Measurements from ENCODE around the gene CMTM5.

The CMTM5 gene

DNA sequence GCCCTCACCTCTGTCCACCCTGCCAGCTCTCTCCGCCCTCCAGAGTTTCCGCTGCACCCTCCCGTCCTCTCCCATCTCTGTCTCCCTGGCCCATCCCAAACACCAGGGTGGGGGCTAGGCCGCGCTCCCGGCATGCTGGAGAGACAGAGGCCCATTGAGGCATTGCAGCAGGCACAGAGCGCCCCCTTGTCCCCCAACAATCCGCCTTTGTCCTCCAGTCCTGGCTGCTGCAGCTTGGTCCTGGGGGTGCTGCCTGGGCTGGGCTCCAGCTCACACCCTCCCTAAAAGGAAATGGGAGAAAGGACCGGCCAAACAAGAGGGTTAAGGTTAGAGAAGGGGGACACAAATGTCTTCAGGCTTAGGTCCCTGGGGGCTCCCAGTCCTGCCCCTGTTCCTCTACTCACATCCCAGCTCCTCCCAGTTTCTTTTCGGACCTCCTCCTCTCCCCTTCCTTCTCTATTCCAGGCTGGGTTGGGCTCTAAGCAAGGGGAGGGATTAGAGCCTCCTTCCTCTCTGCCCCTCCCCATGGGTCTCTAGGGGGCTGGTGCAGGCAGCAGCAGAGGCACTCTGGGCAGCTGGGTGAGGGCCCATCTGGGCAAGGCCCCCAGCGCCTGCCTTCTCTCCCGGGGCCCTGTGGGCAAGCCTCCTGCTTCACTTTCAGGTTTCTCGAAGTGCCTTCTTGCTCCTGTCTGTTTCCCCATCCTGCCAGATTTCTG, at the start of gene CMTM5:
CMTM5 (plus strand) TSS at position 565 of the 716 bp plus-strand sequence. CDS start 206 bp downstream, outside the sequence.
- no peak for DNase-seq (ENCODE audit: low spot score)
- no peak for TF ChIP-seq CTCF (IDR thresholded peaks at IDR 0.05; ENCODE audit: borderline replicate concordance, control extremely low read depth, extremely low read depth, insufficient read depth, missing control alignments)
- in situ Hi-C loops (cut with MboI; ENCODE audit: low sequenced_read_pairs, unreplicated experiment), result no loop called here

- in situ Hi-C loops (cut with MboI; ENCODE audit: low sequenced_read_pairs, unreplicated experiment), result no loop called here
- peak; percentile 87 for DNase-seq (ENCODE audit: low spot score)
Observed at GRCh38 chr14:23327947-23328744, 48.7 kb upstream of the CMTM5 start.

GRCh38 chr14:23335623-23336022, 41.2 kb upstream of the CMTM5 start:
- no peak for DNase-seq (ENCODE audit: low spot score)
- in situ Hi-C loops (cut with MboI; ENCODE audit: low sequenced_read_pairs, unreplicated experiment), result no loop called here
- no peak for TF ChIP-seq CTCF (IDR thresholded peaks at IDR 0.05; ENCODE audit: borderline replicate concordance, control extremely low read depth, extremely low read depth, insufficient read depth, missing control alignments)

More at GRCh38 chr14:23327947-23328744, 48.7 kb upstream of the CMTM5 start:
- peak; percentile 85 for TF ChIP-seq CTCF (IDR thresholded peaks at IDR 0.05; ENCODE audit: borderline replicate concordance, control extremely low read depth, extremely low read depth, insufficient read depth, missing control alignments)

GRCh38 chr14:23339506-23340268, 37.2 kb upstream of the CMTM5 start:
- in situ Hi-C loops (cut with MboI; ENCODE audit: low sequenced_read_pairs, unreplicated experiment), result no loop called here
- no peak for DNase-seq (ENCODE audit: low spot score)
- no peak for TF ChIP-seq CTCF (IDR thresholded peaks at IDR 0.05; ENCODE audit: borderline replicate concordance, control extremely low read depth, extremely low read depth, insufficient read depth, missing control alignments)

DNA sequence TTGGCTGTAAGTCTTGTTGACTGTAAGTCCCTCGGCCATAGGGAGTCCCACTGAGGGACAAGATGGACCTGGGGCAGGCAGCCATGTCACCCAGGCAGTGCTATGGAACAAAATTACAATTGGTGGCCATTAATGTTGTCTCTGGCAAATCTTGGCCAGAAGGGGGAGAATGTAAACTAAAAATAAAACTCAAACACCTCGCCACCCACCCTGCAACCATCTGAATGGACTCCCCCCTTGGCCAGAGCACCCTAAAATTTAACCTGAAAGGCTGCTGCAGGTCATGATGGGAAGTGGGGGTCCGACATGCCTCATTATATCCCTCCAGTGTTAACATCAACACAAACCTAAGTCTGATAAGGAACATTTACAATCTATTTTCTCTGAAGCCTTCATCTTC, 32.4 kb upstream of the CMTM5 start:
- in situ Hi-C loops (cut with MboI; ENCODE audit: low sequenced_read_pairs, unreplicated experiment), result no loop called here
- DNase-seq (ENCODE audit: low spot score), result no peak
- TF ChIP-seq CTCF (IDR thresholded peaks at IDR 0.05; ENCODE audit: borderline replicate concordance, control extremely low read depth, extremely low read depth, insufficient read depth, missing control alignments), result no peak

DNA sequence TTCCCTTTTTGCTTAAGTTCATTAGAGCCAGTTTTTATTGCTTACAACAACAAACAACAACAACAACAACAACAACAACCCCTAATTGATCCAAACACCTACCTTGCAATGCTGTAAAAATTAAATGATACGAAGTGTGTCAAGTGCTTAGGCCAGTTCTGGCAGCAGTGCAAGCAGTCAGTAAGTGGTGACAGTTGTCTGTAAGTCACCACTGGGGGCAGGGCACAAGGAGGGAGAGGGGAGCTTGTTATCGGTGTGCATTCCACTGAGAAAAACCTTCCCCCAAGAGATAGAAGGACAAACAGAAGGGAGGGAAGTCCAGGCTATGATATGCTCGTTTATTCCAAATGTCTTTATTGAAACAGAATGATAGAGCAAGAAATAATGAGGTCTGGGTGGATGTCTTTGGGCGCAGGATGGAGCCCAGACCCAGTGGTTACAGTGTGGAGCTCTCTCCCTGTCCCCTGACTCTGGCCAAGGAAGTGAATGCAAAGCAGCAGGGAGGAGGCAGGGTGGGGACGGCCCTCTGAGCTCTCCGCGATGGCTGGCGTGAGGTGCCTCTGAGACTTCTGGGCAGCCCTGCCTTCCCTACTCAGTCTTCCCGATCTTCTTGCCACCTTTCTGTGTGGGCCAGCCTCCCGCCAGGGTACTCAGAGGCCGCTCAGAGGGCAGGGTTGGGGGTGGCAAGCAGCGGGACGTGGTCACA, 30.7 kb upstream of the CMTM5 start:
- no peak for TF ChIP-seq CTCF (IDR thresholded peaks at IDR 0.05; ENCODE audit: borderline replicate concordance, control extremely low read depth, extremely low read depth, insufficient read depth, missing control alignments)
- in situ Hi-C loops (cut with MboI; ENCODE audit: low sequenced_read_pairs, unreplicated experiment), result no loop called here
- DNase-seq (ENCODE audit: low spot score), result no peak
